ENCODE measurements around the gene ZG16.

- TF ChIP-seq CTCF (conservative IDR thresholded peaks at IDR 0.05; ENCODE audit: low read length) = no peak
- TF ChIP-seq EZH2phosphoT487 (IDR thresholded peaks at IDR 0.05; ENCODE audit: borderline replicate concordance, low read depth, low read length) = no peak
These were observed 33.3 kb downstream of the ZG16 start for GRCh38 chr16:29811170-29811895.
